Testis (tissue), 3 donors: ENCODE results near the gene ADSL. TPM values are rescaled to one million over a fixed set of nuclear protein-coding genes. Genes with fewer than 3 reads are reported as not detected.

Experiments used
- DNase-seq: peaks from one replicate; pipeline ENCODE4 v3.0.0-alpha.2; 2019
- H3K27ac ChIP-seq, 2 donors: fragments of 200-600 bp; sonication (generic); one replicate each; pipeline ENCODE4 v1.5.1; 2019
- H3K27me3 ChIP-seq: fragments of 200-600 bp; sonication (generic); one replicate; pipeline ENCODE4 v1.5.1; 2019
- H3K36me3 ChIP-seq: fragments of 200-600 bp; sonication (generic); one replicate; pipeline ENCODE4 v1.5.1; 2017; ENCODE audit warnings: low read depth; ENCODE audit errors: missing control alignments
- H3K4me1 ChIP-seq: fragments of 200-600 bp; sonication (generic); one replicate; pipeline ENCODE4 v1.5.1; 2019
- H3K4me3 ChIP-seq, 2 donors: fragments of 200-600 bp; sonication (generic); one replicate each; pipeline ENCODE4 v1.5.1; 2017 to 2019
- H3K9me3 ChIP-seq: fragments of 200-600 bp; sonication (generic); one replicate; pipeline ENCODE4 v1.5.1; 2017
- CTCF ChIP-seq, 3 experiments: fragments of 450-650 bp in 2 of 3; fragments of 200-600 bp in 1 of 3; sonication (generic) in 1 of 3; IDR thresholded peaks; one replicate each; pipeline ENCODE4 v1.5.1; 2016 to 2019; ENCODE audit warnings: antibody characterized with exemption in 3 of 3, mild to moderate bottlenecking in 2 of 3, moderate library complexity in 1 of 3
- POLR2A ChIP-seq: fragments of 450-650 bp; IDR thresholded peaks from one replicate; pipeline ENCODE4 v1.6.1; 2017; ENCODE audit warnings: antibody characterized with exemption, mild to moderate bottlenecking, moderate library complexity
- WGBS, 2 donors: methylation state at CpG; one replicate each; pipeline ENCODE4 v1.1.5; 2018; 5-methylcytosine and 5-hydroxymethylcytosine counted together
- intact Hi-C: fragments of 100-400 bp; cut with DNase I; formaldehyde crosslinking; loops from one replicate; pipeline ENCODE4 v1.15.1; 2023; ENCODE audit warnings: low total_unique reads
- polyA plus RNA-seq: library from polyadenylated mRNA; stranded (reverse); fragments of 350-450 nt; fragmentation: Illumina TruSeq; extraction: RNeasy Lipid Tissue Mini Kit (QIAGEN cat#74804); gene quantifications from one replicate; pipeline ENCODE4 v1.2.3, GENCODE V29; 2014; ENCODE audit warnings: low read depth, low replicate concordance; ENCODE audit not compliant: insufficient read depth
- total RNA-seq, 2 donors: library from RNA; depleted of rRNA; stranded (reverse); fragments of >200 nt; gene quantifications; one replicate each; pipeline ENCODE4 v1.2.3, GENCODE V29; 2016

Gene ADSL
- total and polyA plus RNA-seq, 3 donors from 2014 or later: 72.4 to 102 (median 78.9) TPM

DNA sequence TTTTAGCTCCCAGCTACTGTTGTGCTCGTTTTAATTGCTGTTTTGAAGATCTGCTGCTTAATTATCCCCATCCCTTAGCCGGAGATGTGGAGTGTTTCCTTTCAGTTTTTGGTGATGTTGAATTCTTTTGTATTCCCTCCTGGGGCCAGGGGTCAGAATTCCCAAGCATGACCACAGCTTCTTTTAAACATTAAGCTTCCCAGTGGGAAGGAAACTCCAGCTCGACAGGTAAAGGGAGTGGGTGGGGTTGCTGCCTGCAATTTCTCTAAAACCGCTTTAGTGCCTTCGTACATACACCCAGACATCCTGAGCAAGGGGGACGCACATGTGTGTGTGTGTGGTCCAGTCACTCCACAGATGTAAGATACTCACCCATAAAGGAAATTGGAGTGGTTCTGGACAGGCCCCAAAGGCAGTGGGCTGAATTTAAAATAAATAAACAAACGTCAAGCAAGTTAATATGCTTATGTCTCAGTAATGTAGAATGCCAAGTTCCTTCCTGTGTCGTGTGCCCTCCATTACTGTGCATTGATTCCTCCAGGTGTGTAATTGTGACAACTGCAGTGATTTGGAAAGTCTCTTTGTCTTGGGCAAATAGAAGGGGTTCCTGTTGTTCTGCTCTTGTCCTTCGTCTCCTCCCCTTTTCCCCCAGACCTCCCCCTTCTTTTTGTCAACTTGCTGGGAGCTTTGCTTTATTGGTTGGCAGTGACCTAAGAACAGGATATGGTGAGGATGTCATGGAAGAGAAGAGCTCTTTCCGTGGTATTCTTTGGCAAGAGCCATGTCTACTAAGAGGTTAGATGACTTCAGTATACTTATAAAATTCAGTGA, 19.2 kb upstream of the ADSL start:
- Histone ChIP-seq H3K4me3 (no peak overlapping the region), H3K27me3 (no peaks in the 10 kb centered on the region), H3K27ac (no peak overlapping the region), H3K4me1 (no peaks in the 10 kb centered on the region), H3K36me3 (no peaks in the 10 kb centered on the region), H3K9me3 (no peaks in the 10 kb centered on the region)
- WGBS, 2 donors: 54 to 67% methylated on average over 10 of the region's 10 CpGs
- TF ChIP-seq POLR2A (no peak), CTCF (IDR thresholded peaks at IDR 0.05) (no peak)
- intact Hi-C loops: no loop called here
- no peak for DNase-seq

- TF ChIP-seq POLR2A: no peak
- TF ChIP-seq CTCF (IDR thresholded peaks at IDR 0.05): no peak
- intact Hi-C loops: no loop called here
- no peak overlapping the region for H3K4me3 ChIP-seq
- no peaks in the 10 kb centered on the region for H3K36me3 ChIP-seq
- WGBS, 2 donors: 73 to 77% methylated on average over 9 of the region's 9 CpGs
- H3K9me3 ChIP-seq: no peaks in the 10 kb centered on the region
- DNase-seq: no peak
- H3K27me3 ChIP-seq: no peaks in the 10 kb centered on the region
- no peaks in the 10 kb centered on the region for H3K4me1 ChIP-seq
- no peak overlapping the region for H3K27ac ChIP-seq
These were observed 17.5 kb upstream of the ADSL start for GRCh38 chr22:40328546-40329456.

DNA sequence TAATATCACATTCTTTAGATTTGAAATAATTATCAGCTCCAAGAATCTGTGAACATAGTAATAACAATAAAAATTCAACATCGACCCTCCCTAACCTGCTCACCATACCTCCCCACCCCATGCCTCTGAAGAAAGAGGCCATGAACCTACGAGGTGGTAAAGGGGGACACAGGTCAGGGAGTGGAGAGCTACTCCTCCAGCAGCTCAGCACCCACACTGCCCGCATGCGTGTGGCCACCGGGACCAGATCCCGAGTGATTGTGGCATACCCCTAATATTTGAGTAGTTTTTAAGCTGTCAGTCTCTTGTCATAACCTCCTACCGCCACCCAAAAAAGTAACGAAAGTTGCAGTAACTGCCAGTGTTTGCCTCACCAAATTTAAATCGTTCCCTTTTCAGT, 16.8 kb upstream of the ADSL start:
- intact Hi-C loops: no loop called here
- no peak for DNase-seq
- no peaks in the 10 kb centered on the region for H3K36me3 ChIP-seq
- 93% methylated on average over 9 of the region's 9 CpGs for WGBS, 2 donors
- no peaks in the 10 kb centered on the region for H3K27me3 ChIP-seq
- no peaks in the 10 kb centered on the region for H3K9me3 ChIP-seq
- no peaks in the 10 kb centered on the region for H3K4me1 ChIP-seq
- H3K4me3 ChIP-seq: no peak overlapping the region
- no peak for TF ChIP-seq POLR2A
- no peak for TF ChIP-seq CTCF (IDR thresholded peaks at IDR 0.05)
- no peak overlapping the region for H3K27ac ChIP-seq

- no peaks in the 10 kb centered on the region for H3K4me1 ChIP-seq
- TF ChIP-seq POLR2A: no peak
- TF ChIP-seq CTCF (IDR thresholded peaks at IDR 0.05): no peak
- no peaks in the 10 kb centered on the region for H3K27me3 ChIP-seq
- no peak overlapping the region for H3K27ac ChIP-seq
- H3K9me3 ChIP-seq: no peaks in the 10 kb centered on the region
- no peak for DNase-seq
- WGBS, 2 donors: 79 to 84% methylated on average over 4 of the region's 4 CpGs
- intact Hi-C loops: no loop called here
- H3K4me3 ChIP-seq: no peak overlapping the region
- no peaks in the 10 kb centered on the region for H3K36me3 ChIP-seq
These were observed 16.2 kb upstream of the ADSL start for GRCh38 chr22:40330086-40330485.
